Esophagus squamous epithelium (tissue), 4 donors: Measurements from ENCODE around the gene ZMIZ2.

Source experiments
- POLR2A ChIP-seq, 4 donors: fragments of 450-650 bp; IDR thresholded peaks; one replicate each; pipeline ENCODE4 v1.6.1; 2017; ENCODE audit warnings: antibody characterized with exemption in 4 of 4, mild to moderate bottlenecking in 4 of 4, moderate library complexity in 3 of 4
- TF ChIP-seq, protein P1 (sequence below), 6 experiments: fragments of 450-650 bp in 4 of 6; fragments of 200-600 bp in 2 of 6; sonication (generic) in 2 of 6; IDR thresholded peaks; one replicate each; pipeline ENCODE4 v1.5.1; 2016 to 2019; ENCODE audit warnings: antibody characterized with exemption in 6 of 6, mild to moderate bottlenecking in 4 of 6, moderate library complexity in 4 of 6

- TF ChIP-seq, protein P1, sequence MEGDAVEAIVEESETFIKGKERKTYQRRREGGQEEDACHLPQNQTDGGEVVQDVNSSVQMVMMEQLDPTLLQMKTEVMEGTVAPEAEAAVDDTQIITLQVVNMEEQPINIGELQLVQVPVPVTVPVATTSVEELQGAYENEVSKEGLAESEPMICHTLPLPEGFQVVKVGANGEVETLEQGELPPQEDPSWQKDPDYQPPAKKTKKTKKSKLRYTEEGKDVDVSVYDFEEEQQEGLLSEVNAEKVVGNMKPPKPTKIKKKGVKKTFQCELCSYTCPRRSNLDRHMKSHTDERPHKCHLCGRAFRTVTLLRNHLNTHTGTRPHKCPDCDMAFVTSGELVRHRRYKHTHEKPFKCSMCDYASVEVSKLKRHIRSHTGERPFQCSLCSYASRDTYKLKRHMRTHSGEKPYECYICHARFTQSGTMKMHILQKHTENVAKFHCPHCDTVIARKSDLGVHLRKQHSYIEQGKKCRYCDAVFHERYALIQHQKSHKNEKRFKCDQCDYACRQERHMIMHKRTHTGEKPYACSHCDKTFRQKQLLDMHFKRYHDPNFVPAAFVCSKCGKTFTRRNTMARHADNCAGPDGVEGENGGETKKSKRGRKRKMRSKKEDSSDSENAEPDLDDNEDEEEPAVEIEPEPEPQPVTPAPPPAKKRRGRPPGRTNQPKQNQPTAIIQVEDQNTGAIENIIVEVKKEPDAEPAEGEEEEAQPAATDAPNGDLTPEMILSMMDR (IDR thresholded peaks at IDR 0.05) = no peak
- no peak for TF ChIP-seq POLR2A (IDR thresholded peaks at IDR 0.05)
Observed at GRCh38 chr7:44802418-44803025, 53.9 kb downstream of the ZMIZ2 start.
